Panc1 (cell line): ENCODE measurements around the gene CDK6. TPM values are rescaled to one million over a fixed set of nuclear protein-coding genes. Genes with fewer than 3 reads are reported as not detected.
A peak's percentile ranks its signal among the peaks of the same experiment; 100 is the strongest.

Experiments
- ATAC-seq: fragments of 200-7000 bp; cut with Tn5 transposase; 2 replicates; pipeline ENCODE4 v1.9.1; 2020; ENCODE audit warnings: mild to moderate bottlenecking, moderate library complexity
- BruUV-seq: library from RNA; stranded (reverse); fragments of 400-500 nt; replicated peaks from 2 replicates; lab custom pipeline; 2021; lab: Mats Ljungman, UMichigan
- CTCF ChIA-PET: fragments of 300-600 bp; sonication (Branson Sonifier 250); formaldehyde crosslinking; loops from one replicate; lab custom pipeline; 2022; ENCODE audit warnings: antibody characterized with exemption; lab: Charles Lee
- POLR2A ChIA-PET: fragments of 300-600 bp; sonication (Branson Sonifier 250); formaldehyde crosslinking; loops from one replicate; lab custom pipeline; 2022; ENCODE audit warnings: antibody characterized with exemption; lab: Charles Lee
- DNase-seq: peaks from one replicate; pipeline ENCODE4 v3.0.0-alpha.2; 2010; ENCODE audit warnings: low read depth, low spot score
- H3K27ac ChIP-seq: 2 replicates; pipeline ENCODE4 v1.5.1; 2011; ENCODE audit warnings: mild to moderate bottlenecking, low read length, inconsistent platforms
- H3K27me3 ChIP-seq: fragments of 200-500 bp; sonication (Bioruptor generic); 2 replicates; pipeline ENCODE4 v1.6.0; 2014; ENCODE audit warnings: low read length, inconsistent platforms; ENCODE audit not compliant: control insufficient read depth, insufficient read depth
- H3K36me3 ChIP-seq: fragments of 200-500 bp; sonication (Bioruptor generic); 2 replicates; pipeline ENCODE4 v1.5.1; 2014; ENCODE audit warnings: inconsistent platforms, mild to moderate bottlenecking, low read length, moderate library complexity; ENCODE audit not compliant: control insufficient read depth, insufficient read depth
- H3K4me1 ChIP-seq: 2 replicates; pipeline ENCODE4 v1.5.1; 2011; ENCODE audit warnings: inconsistent platforms, mild to moderate bottlenecking, low read length, moderate library complexity; ENCODE audit not compliant: control insufficient read depth, insufficient read depth
- H3K4me3 ChIP-seq, 2 experiments: 2 replicates each; pipeline ENCODE4 v1.5.1; 2011 to 2012; ENCODE audit warnings: low read depth in 2 of 2, low read length in 2 of 2, mild to moderate bottlenecking in 2 of 2, inconsistent platforms in 1 of 2, moderate library complexity in 1 of 2
- H3K9me3 ChIP-seq: fragments of 200-500 bp; sonication (Bioruptor generic); 2 replicates; pipeline ENCODE4 v1.5.1; 2014; ENCODE audit warnings: low read depth, mild to moderate bottlenecking, inconsistent platforms, low read length, moderate library complexity; ENCODE audit not compliant: control insufficient read depth, insufficient read depth
- CTCF ChIP-seq: fragments of 450-650 bp; IDR thresholded peaks from 2 replicates; pipeline ENCODE4 v1.5.1; 2017; ENCODE audit warnings: mild to moderate bottlenecking
- POLR2AphosphoS5 ChIP-seq: IDR thresholded peaks from 2 replicates; pipeline ENCODE4 v1.6.1; 2012; ENCODE audit warnings: mild to moderate bottlenecking, low read depth, low read length, moderate library complexity
- REST ChIP-seq, 2 experiments: IDR thresholded peaks; 2 replicates each; pipeline ENCODE4 v1.6.1; 2011 to 2012; ENCODE audit warnings: low read depth in 2 of 2, control low read depth in 1 of 2, low read length in 1 of 2, mild to moderate bottlenecking in 1 of 2, moderate library complexity in 1 of 2; ENCODE audit not compliant: insufficient read depth in 1 of 2
- SIN3A ChIP-seq: IDR thresholded peaks from 2 replicates; pipeline ENCODE4 v1.6.1; 2012; ENCODE audit warnings: low read depth, mild to moderate bottlenecking, low read length, moderate library complexity, borderline replicate concordance; ENCODE audit not compliant: insufficient read depth
- TCF7L2 ChIP-seq: IDR thresholded peaks from 2 replicates; pipeline ENCODE4 v1.6.1; 2011; ENCODE audit warnings: mild to moderate bottlenecking, low read depth, low read length, inconsistent platforms
- in situ Hi-C: cut with HindIII; loops from 2 replicates; pipeline ENCODE4 v1.10.0; 2016; ENCODE audit warnings: low sequenced_read_pairs, low pct_unique_long_range_greater_than_20kb
- intact Hi-C: fragments of 100-400 bp; cut with micrococcal nuclease; formaldehyde crosslinking; loops from one replicate; pipeline ENCODE4 v1.10.0; 2022; ENCODE audit not compliant: unreplicated experiment
- total RNA-seq: library from RNA; stranded (reverse); gene quantifications from one replicate; pipeline ENCODE4 v1.2.1, GENCODE V29; 2021; ENCODE audit not compliant: unreplicated experiment

Gene CDK6
- total RNA-seq, 1 experiment from 2014 or later, result 57.4 TPM

- Histone ChIP-seq H3K4me3 (no peak overlapping the region), H3K27ac (no peak overlapping the region), H3K27me3 (no peaks in the 10 kb centered on the region), H3K9me3 (no peaks in the 10 kb centered on the region; the same call in 1 of the 2 replicates), H3K4me1 (peaks cover 20% of the 10 kb centered on the region), H3K36me3 (no peaks in the 10 kb centered on the region)
- DNase-seq (no peak), ATAC-seq (no peak)
- ChIA-PET CTCF (no interaction called here), POLR2A (no interaction called here)
- intact Hi-C loops (no loop called here), in situ Hi-C loops (no loop called here)
- BruUV-seq, result no TSS peak
- TF ChIP-seq TCF7L2, result no peak
- no peak for TF ChIP-seq SIN3A
- no peak for TF ChIP-seq CTCF
- TF ChIP-seq REST (IDR thresholded peaks at IDR 0.05; ENCODE audit: insufficient read depth in 1 of 2, low read depth in 2 of 2, low read length in 1 of 2), result no peak
- TF ChIP-seq POLR2AphosphoS5, result no peak
Measured at GRCh38 chr7:92739091-92739490, 97.3 kb downstream of the CDK6 start.

GRCh38 chr7:92737706-92738105 is 98.7 kb downstream of the CDK6 start:
- Histone ChIP-seq H3K4me3 (no peak overlapping the region), H3K27me3 (no peaks in the 10 kb centered on the region), H3K9me3 (no peaks in the 10 kb centered on the region), H3K27ac (peak overlapping the region; percentile 25; the same call in 1 of the 2 replicates), H3K36me3 (no peaks in the 10 kb centered on the region), H3K4me1 (peaks cover 20% of the 10 kb centered on the region)
- DNase-seq (no peak), ATAC-seq (no peak)
- intact Hi-C loops (no loop called here), in situ Hi-C loops (no loop called here)
- no TSS peak for BruUV-seq
- TF ChIP-seq CTCF (no peak), REST (IDR thresholded peaks at IDR 0.05; ENCODE audit: insufficient read depth in 1 of 2, low read depth in 2 of 2, low read length in 1 of 2) (no peak), POLR2AphosphoS5 (no peak), SIN3A (no peak), TCF7L2 (no peak)
- ChIA-PET CTCF (no interaction called here), POLR2A (no interaction called here)
